Immature natural killer cell (primary cell): Measurements from ENCODE around the gene CRHR2. TPM values are rescaled to one million over a fixed set of nuclear protein-coding genes. Genes with fewer than 3 reads are reported as not detected.

ENCODE experiments used
- DNase-seq, 3 donors: peaks; one replicate each; pipeline ENCODE4 v3.0.0; 2022; ENCODE audit warnings: mixed read lengths in 1 of 3
- H3K27ac Mint-ChIP-seq, 6 donors: one replicate each; pipeline ENCODE4 v1.8.0; 2020; ENCODE audit warnings: mixed read lengths in 6 of 6, mild to moderate bottlenecking in 5 of 6, inconsistent platforms in 4 of 6, moderate library complexity in 3 of 6
- H3K27me3 Mint-ChIP-seq, 3 donors: one replicate each; pipeline ENCODE4 v1.8.0; 2020 to 2021; ENCODE audit warnings: low read depth in 3 of 3, mild to moderate bottlenecking in 3 of 3, mixed read lengths in 3 of 3, moderate library complexity in 3 of 3, inconsistent platforms in 1 of 3
- H3K36me3 Mint-ChIP-seq, 3 donors: one replicate each; pipeline ENCODE4 v1.8.0; 2020; ENCODE audit warnings: mixed read lengths in 3 of 3, inconsistent platforms in 2 of 3, mild to moderate bottlenecking in 2 of 3
- H3K4me1 Mint-ChIP-seq, 2 donors: one replicate each; pipeline ENCODE4 v1.8.0; 2020; ENCODE audit warnings: inconsistent platforms in 2 of 2, mild to moderate bottlenecking in 2 of 2, mixed read lengths in 2 of 2, moderate library complexity in 1 of 2
- H3K4me3 Mint-ChIP-seq, 5 donors: one replicate each; pipeline ENCODE4 v1.8.0; 2020; ENCODE audit warnings: mild to moderate bottlenecking in 5 of 5, mixed read lengths in 5 of 5, inconsistent platforms in 3 of 5, moderate library complexity in 3 of 5
- H3K9me3 Mint-ChIP-seq, 6 donors: one replicate each; pipeline ENCODE4 v1.8.0; 2020; ENCODE audit warnings: mild to moderate bottlenecking in 6 of 6, mixed read lengths in 6 of 6, inconsistent platforms in 4 of 6, moderate library complexity in 3 of 6
- polyA plus RNA-seq, 3 donors: library from polyadenylated mRNA; unstranded; fragments of 300-500 nt; fragmentation: Illumina TruSeq; gene quantifications; one replicate each; pipeline ENCODE4 v1.2.3, GENCODE V29; 2021

The CRHR2 gene
- polyA plus RNA-seq, 3 donors from 2014 or later: not detected

DNA sequence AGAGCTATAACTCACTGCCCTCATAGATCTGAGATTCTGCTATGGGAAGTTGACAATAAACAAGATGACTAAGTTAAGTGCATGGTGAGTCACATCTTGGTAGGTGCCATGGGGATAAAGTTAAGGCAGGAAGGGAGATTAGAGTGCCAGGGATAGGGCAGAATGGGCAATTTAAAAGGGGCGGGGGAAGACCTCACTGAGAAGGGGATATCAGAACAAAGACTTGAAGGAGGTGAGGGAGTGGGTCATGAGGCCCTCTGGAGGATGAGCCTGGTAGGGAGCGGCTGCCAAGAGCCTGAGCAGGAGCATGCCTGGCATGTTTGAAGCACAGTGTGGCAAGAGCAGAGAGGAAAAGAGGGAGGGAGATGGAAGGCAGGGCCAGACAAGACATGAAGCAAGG is 34.9 kb upstream of the CRHR2 start:
- Mint-ChIP-seq H3K36me3 (peaks cover 35 to 40% (median 37%) of the 10 kb centered on the region in 3 donors), H3K27ac (no peak overlapping the region)

DNA sequence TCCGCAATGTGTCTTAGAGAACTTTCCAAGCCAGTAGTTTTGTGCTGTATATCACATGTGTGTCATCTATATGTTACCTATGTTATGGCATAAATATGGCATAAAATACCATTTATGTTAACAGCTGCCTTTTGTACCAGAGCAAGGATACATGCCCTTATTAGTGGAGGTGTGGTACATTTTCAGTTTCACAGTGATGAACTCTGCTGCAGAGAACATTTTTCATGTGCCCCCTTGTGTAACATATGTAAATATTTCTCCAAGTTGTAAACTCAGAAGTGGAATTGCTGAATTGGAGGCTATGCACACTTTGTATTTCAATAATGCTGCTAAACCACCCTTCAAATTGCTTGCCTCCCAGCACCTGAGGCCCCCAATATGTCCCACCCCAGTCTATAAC is 31.9 kb upstream of the CRHR2 start:
- H3K4me1 Mint-ChIP-seq: no peaks in the 10 kb centered on the region
- no peak overlapping the region for H3K4me3 Mint-ChIP-seq
- peaks cover 8 to 21% (median 17%) of the 10 kb centered on the region in 6 donors for H3K9me3 Mint-ChIP-seq
- DNase-seq: no peak
- H3K36me3 Mint-ChIP-seq: peaks cover 23 to 27% (median 26%) of the 10 kb centered on the region in 3 donors
- H3K27ac Mint-ChIP-seq: no peak overlapping the region
- H3K27me3 Mint-ChIP-seq: peaks cover 0 to 5% (median 0%) of the 10 kb centered on the region in 3 donors

More for the DNA sequence above, 34.9 kb upstream of the CRHR2 start:
- Mint-ChIP-seq H3K4me1 (no peaks in the 10 kb centered on the region), H3K27me3 (peaks cover 0 to 6% (median 0%) of the 10 kb centered on the region in 3 donors), H3K9me3 (peaks cover 12 to 37% (median 22%) of the 10 kb centered on the region in 6 donors), H3K4me3 (no peak overlapping the region)
- no peak for DNase-seq

DNA sequence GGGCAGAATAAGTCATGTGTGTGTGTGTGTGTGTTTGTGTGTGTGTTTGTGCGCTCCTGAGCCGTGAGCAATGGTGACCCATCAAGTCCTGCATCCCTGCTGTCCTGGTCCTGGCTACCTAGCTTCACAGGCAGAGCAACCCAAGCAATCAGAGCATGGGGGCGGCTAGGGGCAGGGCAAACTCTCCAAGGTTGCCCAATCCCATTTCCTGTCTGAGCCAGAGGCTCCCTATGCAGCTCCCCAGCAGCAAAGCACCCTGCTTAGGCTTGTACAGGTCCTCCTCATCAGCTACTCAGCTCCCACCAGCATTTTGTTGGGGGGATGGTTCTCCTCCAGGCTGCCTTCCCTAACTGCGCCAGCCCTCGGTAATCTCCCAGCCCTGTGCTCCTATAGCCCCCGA is 31.1 kb upstream of the CRHR2 start:
- Mint-ChIP-seq H3K36me3 (peaks cover 18 to 19% (median 19%) of the 10 kb centered on the region in 3 donors), H3K4me3 (no peak overlapping the region), H3K4me1 (no peaks in the 10 kb centered on the region), H3K9me3 (peaks cover 5 to 13% (median 12%) of the 10 kb centered on the region in 6 donors), H3K27ac (no peak overlapping the region), H3K27me3 (peaks cover 0 to 5% (median 0%) of the 10 kb centered on the region in 3 donors)
- no peak for DNase-seq

DNA sequence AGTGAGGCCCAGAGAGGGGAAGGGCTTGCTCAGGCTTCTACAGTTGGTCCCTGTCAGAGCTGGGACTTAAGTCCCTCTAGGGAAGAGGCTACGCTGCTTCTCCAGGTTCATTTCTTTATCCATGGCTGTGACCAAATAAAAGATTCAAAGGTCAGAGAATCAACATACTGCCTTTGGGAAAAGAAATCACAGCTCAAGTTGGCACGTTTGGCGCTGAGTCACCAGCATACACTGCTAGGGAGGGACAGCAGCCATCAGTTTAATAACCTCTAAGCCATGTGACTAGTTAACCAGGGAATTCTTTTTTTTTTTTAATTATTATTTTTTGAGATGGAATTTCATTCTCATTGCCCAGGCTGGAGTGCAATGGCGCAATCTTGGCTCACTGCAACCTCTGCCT is 28.4 kb upstream of the CRHR2 start:
- H3K36me3 Mint-ChIP-seq: peaks cover 4% of the 10 kb centered on the region in 3 donors
- H3K27me3 Mint-ChIP-seq: peaks cover 0 to 5% (median 4%) of the 10 kb centered on the region in 3 donors
- no peaks in the 10 kb centered on the region for H3K4me1 Mint-ChIP-seq
- no peak overlapping the region for H3K27ac Mint-ChIP-seq
- DNase-seq: no peak
- no peaks in the 10 kb centered on the region for H3K9me3 Mint-ChIP-seq
- no peak overlapping the region for H3K4me3 Mint-ChIP-seq

DNA sequence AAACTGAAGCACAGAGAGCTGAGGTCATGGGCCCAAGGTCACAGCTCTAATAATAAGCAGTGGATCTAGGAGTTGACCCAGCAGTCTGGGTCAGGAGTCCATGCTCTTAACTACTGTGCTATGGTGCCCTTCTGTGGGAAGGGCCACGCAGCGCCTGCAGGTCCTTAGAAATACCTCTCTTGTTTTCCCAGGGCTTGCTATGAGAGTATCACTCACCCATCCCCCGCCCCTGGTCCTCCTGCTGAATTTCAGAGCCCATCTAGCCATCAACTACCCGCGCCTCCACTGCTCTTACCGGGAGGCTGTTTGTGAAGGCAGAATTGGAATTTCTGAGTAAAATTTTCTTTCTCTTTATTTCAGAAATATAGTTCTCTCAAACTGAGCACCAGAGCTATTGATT is 27.3 kb upstream of the CRHR2 start:
- H3K36me3 Mint-ChIP-seq: peaks cover 0 to 3% (median 0%) of the 10 kb centered on the region in 3 donors
- no peak for DNase-seq
- no peaks in the 10 kb centered on the region for H3K9me3 Mint-ChIP-seq
- H3K27ac Mint-ChIP-seq: no peak overlapping the region
- H3K4me1 Mint-ChIP-seq: no peaks in the 10 kb centered on the region
- H3K4me3 Mint-ChIP-seq: no peak overlapping the region
- H3K27me3 Mint-ChIP-seq: peaks cover 0 to 4% (median 1%) of the 10 kb centered on the region in 3 donors

DNA sequence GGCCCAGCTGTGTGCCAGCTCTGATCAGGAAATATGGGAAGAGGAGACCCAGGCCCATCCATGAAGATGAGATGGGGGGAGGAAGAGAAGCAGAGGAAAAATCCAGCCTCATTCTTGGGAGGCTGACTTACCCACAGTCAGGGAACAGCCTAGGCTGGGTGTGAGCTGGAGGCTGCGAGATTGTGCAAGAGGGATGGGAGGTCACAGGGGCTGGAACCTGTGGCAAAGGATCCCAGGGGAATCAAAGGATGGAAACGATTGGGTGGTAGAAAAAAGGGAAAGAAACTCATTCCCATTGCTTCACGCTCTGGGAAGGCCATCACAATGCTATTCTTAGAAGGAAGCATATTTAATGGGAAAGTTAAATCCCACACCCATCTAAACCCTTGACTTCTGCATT is 26.7 kb upstream of the CRHR2 start:
- no peaks in the 10 kb centered on the region for H3K36me3 Mint-ChIP-seq
- H3K9me3 Mint-ChIP-seq: no peaks in the 10 kb centered on the region
- no peaks in the 10 kb centered on the region for H3K4me1 Mint-ChIP-seq
- DNase-seq: no peak
- H3K27ac Mint-ChIP-seq: no peak overlapping the region
- H3K4me3 Mint-ChIP-seq: no peak overlapping the region
- H3K27me3 Mint-ChIP-seq: peaks cover 0 to 4% (median 1%) of the 10 kb centered on the region in 3 donors

DNA sequence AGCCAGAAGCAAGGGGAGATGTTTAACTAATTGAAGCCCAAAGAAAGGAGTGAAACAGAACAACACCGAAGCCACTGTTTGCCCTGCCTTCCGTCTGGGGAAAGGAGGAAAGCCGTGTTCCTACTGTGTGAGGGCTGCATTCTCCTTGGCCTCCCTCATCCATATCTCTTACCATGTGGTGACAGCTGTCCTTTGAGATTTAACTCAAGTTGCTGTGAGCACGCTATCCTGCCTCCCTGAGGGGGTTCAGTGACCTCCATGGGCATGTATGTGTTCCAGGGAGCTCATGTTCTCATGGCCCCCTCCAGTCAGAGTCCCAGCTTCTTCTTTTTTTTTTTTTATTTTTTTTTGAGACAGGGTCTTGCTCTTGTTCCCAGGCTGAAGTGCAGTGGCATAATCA is 26.2 kb upstream of the CRHR2 start:
- no peak overlapping the region for H3K4me3 Mint-ChIP-seq
- no peaks in the 10 kb centered on the region for H3K4me1 Mint-ChIP-seq
- no peak for DNase-seq
- H3K9me3 Mint-ChIP-seq: no peaks in the 10 kb centered on the region
- peaks cover 0 to 4% (median 1%) of the 10 kb centered on the region in 3 donors for H3K27me3 Mint-ChIP-seq
- H3K36me3 Mint-ChIP-seq: no peaks in the 10 kb centered on the region
- H3K27ac Mint-ChIP-seq: no peak overlapping the region

DNA sequence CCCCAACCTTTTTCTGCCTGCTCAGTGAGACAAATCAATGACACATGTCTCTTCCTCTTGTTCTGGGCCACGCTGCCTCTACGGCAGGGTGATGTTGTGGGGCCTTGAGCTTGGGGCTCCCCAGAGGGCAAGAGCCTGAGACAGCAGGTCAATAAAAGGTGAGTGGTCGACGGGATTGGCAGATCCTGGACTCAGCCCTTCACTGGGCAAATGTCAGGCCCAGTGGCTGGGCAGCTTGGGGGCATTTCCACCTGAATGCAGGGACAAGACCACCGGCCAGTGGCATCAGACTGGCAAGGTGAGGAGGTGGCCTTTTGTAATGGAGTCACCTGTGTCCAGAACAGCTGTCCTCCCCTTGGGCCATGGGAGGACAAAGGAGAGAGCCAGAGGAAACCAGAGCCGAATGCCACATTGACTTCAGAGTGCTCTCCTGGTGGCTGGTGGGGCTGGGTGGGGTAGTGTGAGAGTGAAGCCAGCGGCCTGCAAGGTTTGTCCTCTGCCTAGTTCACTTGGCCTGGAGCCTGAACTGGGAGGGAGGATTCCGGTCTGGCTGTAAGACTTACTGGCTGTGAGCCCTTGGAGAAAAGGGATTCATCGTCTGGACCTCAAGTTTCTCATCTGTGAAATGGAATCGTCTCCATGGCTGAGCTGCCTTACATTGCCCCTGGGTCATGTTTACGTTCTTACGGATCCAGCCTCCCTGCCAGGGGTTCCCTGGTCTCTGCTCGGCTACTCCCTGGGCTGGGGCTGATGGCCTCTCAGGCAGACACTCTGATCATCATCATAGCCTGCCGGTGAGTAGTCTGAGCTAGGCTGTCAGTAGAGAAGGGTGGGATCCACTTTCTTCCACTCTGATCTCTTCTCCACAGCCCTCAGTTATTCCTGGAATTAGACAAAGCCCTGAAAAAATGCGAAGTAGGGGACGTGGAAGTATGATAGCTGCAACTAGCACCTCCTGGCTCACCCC is 25.4 kb upstream of the CRHR2 start:
- Mint-ChIP-seq H3K36me3 (no peaks in the 10 kb centered on the region), H3K4me3 (no peak overlapping the region), H3K4me1 (no peaks in the 10 kb centered on the region), H3K27ac (peak overlapping the region in 1 of 6 donors; percentile 26), H3K9me3 (no peaks in the 10 kb centered on the region), H3K27me3 (peaks cover 0 to 4% (median 0%) of the 10 kb centered on the region in 3 donors)
- DNase-seq: no peak

DNA sequence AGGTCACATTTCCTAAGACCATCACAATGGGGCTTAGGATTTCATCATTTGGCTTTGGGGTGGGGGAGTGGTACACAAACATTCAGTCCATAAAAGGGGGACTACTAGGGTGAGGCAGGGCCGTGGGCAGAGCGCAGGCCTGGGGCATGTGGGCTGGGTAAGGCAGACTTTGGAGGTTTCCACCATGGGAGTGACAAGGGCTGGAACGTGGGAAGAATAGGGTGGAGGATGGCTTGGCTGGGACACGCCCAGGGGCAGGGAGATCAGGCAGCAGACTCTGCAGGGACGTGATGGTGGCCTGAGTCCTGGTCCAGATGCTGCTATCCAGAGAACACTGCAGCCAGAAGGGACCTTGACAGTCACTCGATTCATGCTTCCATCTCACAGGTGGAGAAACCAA is 24.7 kb upstream of the CRHR2 start:
- no peaks in the 10 kb centered on the region for H3K9me3 Mint-ChIP-seq
- no peak overlapping the region for H3K27ac Mint-ChIP-seq
- peaks cover 0 to 4% (median 0%) of the 10 kb centered on the region in 3 donors for H3K27me3 Mint-ChIP-seq
- H3K36me3 Mint-ChIP-seq: no peaks in the 10 kb centered on the region
- no peak for DNase-seq
- no peak overlapping the region for H3K4me3 Mint-ChIP-seq
- H3K4me1 Mint-ChIP-seq: no peaks in the 10 kb centered on the region

DNA sequence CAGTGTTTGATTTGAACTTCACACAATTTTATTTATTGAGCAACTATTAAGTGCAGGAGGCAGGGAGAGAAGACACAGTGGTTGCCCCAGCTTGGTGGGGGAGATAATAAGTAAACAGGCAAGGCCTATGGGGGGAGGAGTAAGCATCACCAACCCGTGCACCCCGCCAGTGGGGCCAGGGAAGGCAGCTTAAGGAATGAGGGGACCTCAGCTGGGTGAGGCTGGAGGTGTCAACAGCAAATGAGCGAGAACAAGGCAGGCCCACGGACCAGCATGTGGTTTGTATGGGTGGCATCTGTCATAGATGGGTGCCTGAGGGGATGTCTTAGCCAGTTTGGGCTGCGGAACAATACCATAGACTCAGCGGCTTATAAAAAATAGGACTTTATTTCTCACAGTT is 24.1 kb upstream of the CRHR2 start:
- Mint-ChIP-seq H3K4me3 (no peak overlapping the region), H3K36me3 (no peaks in the 10 kb centered on the region), H3K27ac (peak overlapping the region in 1 of 6 donors; percentile 7), H3K27me3 (peaks cover 0 to 4% (median 4%) of the 10 kb centered on the region in 3 donors), H3K4me1 (no peaks in the 10 kb centered on the region), H3K9me3 (no peaks in the 10 kb centered on the region)
- no peak for DNase-seq

DNA sequence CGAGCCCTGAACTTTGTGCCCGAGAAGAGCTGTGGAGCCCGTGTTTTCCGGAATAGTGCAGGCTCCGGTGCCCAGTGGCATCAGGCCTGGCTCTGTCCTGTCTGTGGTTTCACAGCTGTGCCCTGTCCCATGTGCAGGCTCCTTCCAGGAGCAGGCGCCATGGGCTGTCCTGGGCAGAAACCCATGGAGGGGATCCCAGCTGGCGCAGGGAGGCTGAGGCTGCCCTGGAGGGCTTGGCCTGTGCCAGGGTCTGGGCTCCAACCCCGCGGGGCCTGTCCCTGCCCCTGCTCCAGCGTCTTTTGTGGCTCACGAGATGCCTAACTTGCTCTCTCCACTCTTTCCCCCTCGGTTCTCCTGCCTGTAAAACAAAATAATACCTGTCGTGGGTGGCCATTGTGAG is 23.3 kb upstream of the CRHR2 start:
- H3K36me3 Mint-ChIP-seq: no peaks in the 10 kb centered on the region
- no peaks in the 10 kb centered on the region for H3K9me3 Mint-ChIP-seq
- no peak overlapping the region for H3K4me3 Mint-ChIP-seq
- H3K27me3 Mint-ChIP-seq: peaks cover 0 to 5% (median 4%) of the 10 kb centered on the region in 3 donors
- H3K27ac Mint-ChIP-seq: no peak overlapping the region
- H3K4me1 Mint-ChIP-seq: no peaks in the 10 kb centered on the region
- DNase-seq: no peak

DNA sequence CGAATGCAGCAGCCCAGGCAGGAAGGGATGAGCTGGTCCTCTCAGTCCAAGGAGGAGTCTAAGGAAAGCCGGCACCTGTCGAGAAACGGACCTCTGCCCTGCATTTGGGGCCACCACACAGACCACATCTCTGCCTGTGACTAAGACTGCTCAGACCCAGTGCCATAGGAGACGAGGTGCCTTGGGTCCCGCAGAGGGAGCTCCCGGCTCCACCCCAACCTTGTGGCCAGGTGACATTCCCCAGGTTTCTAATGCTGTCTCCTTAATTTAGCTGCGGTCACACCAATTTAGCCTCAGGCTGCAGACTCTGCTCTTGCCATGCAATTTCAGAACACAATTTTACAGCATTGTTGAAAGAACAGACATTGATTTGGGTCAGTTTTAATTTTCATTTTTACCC is 22.8 kb upstream of the CRHR2 start:
- Mint-ChIP-seq H3K4me1 (no peaks in the 10 kb centered on the region), H3K9me3 (no peaks in the 10 kb centered on the region), H3K36me3 (no peaks in the 10 kb centered on the region), H3K4me3 (no peak overlapping the region), H3K27ac (no peak overlapping the region), H3K27me3 (peaks cover 0 to 5% (median 4%) of the 10 kb centered on the region in 3 donors)
- no peak for DNase-seq

DNA sequence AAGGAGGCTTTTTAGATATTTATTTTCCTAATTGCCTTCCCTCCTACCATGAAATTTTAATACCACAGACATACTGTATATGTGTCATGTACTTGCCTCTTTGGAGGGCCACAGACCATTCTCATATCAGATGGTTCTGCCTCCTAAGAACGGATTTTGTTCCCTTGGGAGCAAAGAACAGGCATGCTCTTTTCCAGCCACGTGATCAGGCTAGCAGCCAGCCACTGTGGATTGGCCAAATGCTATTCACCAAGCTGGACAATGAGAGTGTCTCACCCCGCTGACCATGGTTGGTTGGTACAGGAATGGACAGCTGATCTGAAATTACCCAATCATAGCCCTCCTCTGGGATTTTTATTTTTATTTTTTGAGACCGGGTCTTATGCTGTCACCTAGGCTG is 21.5 kb upstream of the CRHR2 start:
- Mint-ChIP-seq H3K4me1 (no peaks in the 10 kb centered on the region), H3K36me3 (no peaks in the 10 kb centered on the region), H3K9me3 (no peaks in the 10 kb centered on the region), H3K27ac (no peak overlapping the region), H3K4me3 (no peak overlapping the region), H3K27me3 (peaks cover 0 to 5% (median 4%) of the 10 kb centered on the region in 3 donors)
- no peak for DNase-seq

DNA sequence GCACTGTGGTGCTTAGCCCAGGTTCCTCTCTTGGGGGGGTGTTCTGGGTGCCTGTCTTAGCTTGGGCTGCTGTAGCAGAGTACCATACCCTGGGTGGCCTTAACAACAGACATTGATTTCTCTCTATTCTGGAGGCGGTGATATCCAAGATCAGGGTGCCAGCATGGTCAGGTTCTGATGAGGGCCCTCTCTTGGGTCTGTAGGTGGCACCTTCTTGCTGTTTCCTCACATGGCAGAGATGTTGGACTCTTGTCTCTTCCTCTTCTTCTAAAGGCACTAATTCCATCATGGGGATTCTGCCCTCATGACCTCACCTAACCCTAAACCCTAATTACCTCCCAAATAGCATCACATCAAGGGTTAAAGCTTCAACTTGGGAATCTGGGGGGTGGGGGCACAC is 19.9 kb upstream of the CRHR2 start:
- H3K36me3 Mint-ChIP-seq: no peaks in the 10 kb centered on the region
- no peaks in the 10 kb centered on the region for H3K9me3 Mint-ChIP-seq
- DNase-seq: peak in 2 of 3 donors; percentile 17 to 28
- peaks cover 0 to 5% (median 5%) of the 10 kb centered on the region in 3 donors for H3K27me3 Mint-ChIP-seq
- H3K4me1 Mint-ChIP-seq: no peaks in the 10 kb centered on the region
- no peak overlapping the region for H3K4me3 Mint-ChIP-seq
- no peak overlapping the region for H3K27ac Mint-ChIP-seq
